Measurements from ENCODE around the gene WEE1. TPM values are rescaled to one million over a fixed set of nuclear protein-coding genes. Genes with fewer than 3 reads are reported as not detected.

WEE1 gene
- total and polyA plus RNA-seq, 2 experiments from 2014 or later, result 50.7 to 149 TPM

- TF ChIP-seq ZNF462 (CRISPR knock-in tag; IDR thresholded peaks at IDR 0.05), result no peak
These were observed 5.2 kb upstream of the WEE1 start (continued) for GRCh38 chr11:9568161-9568853.

- peak overlapping the region; percentile 47 for H3K4me3 Mint-ChIP-seq
- Histone ChIP-seq H3K36me3 (ENCODE audit: insufficient read depth) (no peaks in the 10 kb centered on the region), H3K9me2 (ENCODE audit: insufficient read depth) (no peaks in the 10 kb centered on the region), H3K4me1 (ENCODE audit: insufficient read depth) (peaks cover 35% of the 10 kb centered on the region), H2AFZ (no peak overlapping the region), H3K27me3 (ENCODE audit: insufficient read depth) (no peaks in the 10 kb centered on the region), H3K27ac (ENCODE audit: low read depth) (peak overlapping the region; percentile 97), H3K79me2 (replicated peaks; ENCODE audit: insufficient read depth) (no peaks in the 10 kb centered on the region), H3F3A (replicated peaks; ENCODE audit: low read depth) (no peaks in the 10 kb centered on the region), H4K20me1 (replicated peaks; ENCODE audit: insufficient read depth) (no peaks in the 10 kb centered on the region), H3K4me2 (peak overlapping the region; percentile 65), H3K4me3 (peak overlapping the region; percentile 29)
- H3K27ac Mint-ChIP-seq, result peak overlapping the region; percentile 97
- ATAC-seq, result peak; percentile 1; the same call in 2 of the 3 replicates
- H3K9me3 Mint-ChIP-seq, result no peaks in the 10 kb centered on the region
- H3K4me1 Mint-ChIP-seq, result peaks cover 50% of the 10 kb centered on the region
- H3K36me3 Mint-ChIP-seq (ENCODE audit: low read depth), result no peaks in the 10 kb centered on the region; the same call in 2 of the 3 replicates
- peak; percentile 92 for DNase-seq (ENCODE audit: low spot score)
- peaks cover 22% of the 10 kb centered on the region for H3K27me3 Mint-ChIP-seq (ENCODE audit: insufficient read depth, low read depth, poor library complexity)
- TF ChIP-seq STAT1 (IDR thresholded peaks at IDR 0.05; ENCODE audit: unreplicated experiment), result no peak
- TF ChIP-seq EZH2 (IDR thresholded peaks at IDR 0.05; ENCODE audit: low read depth, unreplicated experiment), result no peak
- TF ChIP-seq NANOG (IDR thresholded peaks at IDR 0.05; ENCODE audit: borderline replicate concordance), result no peak
- no peak for TF ChIP-seq JUNB (IDR thresholded peaks at IDR 0.05; ENCODE audit: unreplicated experiment)
- no peak for TF ChIP-seq ZNF331 (CRISPR knock-in tag; IDR thresholded peaks at IDR 0.05; ENCODE audit: low read depth)
- TF ChIP-seq CTCF (conservative IDR thresholded peaks at IDR 0.05; ENCODE audit: low read depth in 2 of 2), result no peak
- TF ChIP-seq POLR2AphosphoS5 (IDR thresholded peaks at IDR 0.05; ENCODE audit: low read depth), result no peak
- TF ChIP-seq REST (IDR thresholded peaks at IDR 0.05; ENCODE audit: unreplicated experiment), result no peak
- TF ChIP-seq EZH2phosphoT487 (IDR thresholded peaks at IDR 0.05; ENCODE audit: unreplicated experiment), result no peak
- no peak for TF ChIP-seq ETS1 (IDR thresholded peaks at IDR 0.05)
These were observed 4.4 kb upstream of the WEE1 start for GRCh38 chr11:9568854-9569587.
